ENCODE results near the gene ADAM10. TPM values are rescaled to one million over a fixed set of nuclear protein-coding genes. Genes with fewer than 3 reads are reported as not detected.

ADAM10 gene
- total and polyA plus RNA-seq, 2 of the 8 experiments (the other 6 are each of a cell fraction or from before 2014, with no cell fraction given): 46.5 to 163 TPM

DNA sequence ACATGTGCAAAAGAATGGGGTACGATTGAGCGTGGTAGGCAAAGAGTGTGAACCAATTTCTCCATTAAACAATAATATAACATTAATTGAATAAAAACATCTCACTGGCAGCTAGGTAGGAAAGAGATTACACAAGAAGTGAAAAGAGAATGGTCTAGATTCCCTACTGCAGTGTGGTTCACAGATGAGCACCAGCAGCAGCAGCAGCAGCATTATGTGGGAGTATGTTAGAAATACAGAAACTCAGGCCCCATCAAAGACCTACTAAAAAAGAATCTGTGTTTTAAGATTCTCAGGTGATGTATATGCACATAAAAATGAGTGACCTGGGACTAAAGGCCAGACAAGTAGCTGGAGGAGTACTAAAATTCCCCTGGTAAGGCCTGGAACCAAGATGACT, 118.2 kb downstream of the ADAM10 start (continued):
- TF ChIP-seq CTBP2 (IDR thresholded peaks at IDR 0.05; ENCODE audit: borderline replicate concordance, insufficient read depth, insufficient read length, low read length) (no peak), FOSL1 (IDR thresholded peaks at IDR 0.05; ENCODE audit: insufficient read depth, low read depth, low read length) (no peak)

Measured in H1 (cell line).